Transverse colon (tissue), 3 donors: Measurements from ENCODE around the gene KLHL29.

Source experiments
- EP300 ChIP-seq: sonication (generic); formaldehyde crosslinking; IDR thresholded peaks from one replicate; pipeline ENCODE4 v1.6.1; 2017; ENCODE audit warnings: antibody characterized with exemption, low read depth
- POLR2A ChIP-seq: fragments of 450-650 bp; IDR thresholded peaks from one replicate; pipeline ENCODE4 v1.6.1; 2016; ENCODE audit warnings: antibody characterized with exemption, mild to moderate bottlenecking, moderate library complexity
- TF ChIP-seq, protein P1 (sequence below), 5 experiments: fragments of 200-600 bp in 3 of 5; fragments of 450-650 bp in 2 of 5; sonication (generic) in 3 of 5; IDR thresholded peaks; 1 replicate in 2 of 5; 2 replicates in 3 of 5; pipeline ENCODE4 v1.5.1; 2016 to 2017; ENCODE audit warnings: antibody characterized with exemption in 5 of 5, inconsistent platforms in 3 of 5, mild to moderate bottlenecking in 2 of 5, moderate library complexity in 1 of 5

DNA sequence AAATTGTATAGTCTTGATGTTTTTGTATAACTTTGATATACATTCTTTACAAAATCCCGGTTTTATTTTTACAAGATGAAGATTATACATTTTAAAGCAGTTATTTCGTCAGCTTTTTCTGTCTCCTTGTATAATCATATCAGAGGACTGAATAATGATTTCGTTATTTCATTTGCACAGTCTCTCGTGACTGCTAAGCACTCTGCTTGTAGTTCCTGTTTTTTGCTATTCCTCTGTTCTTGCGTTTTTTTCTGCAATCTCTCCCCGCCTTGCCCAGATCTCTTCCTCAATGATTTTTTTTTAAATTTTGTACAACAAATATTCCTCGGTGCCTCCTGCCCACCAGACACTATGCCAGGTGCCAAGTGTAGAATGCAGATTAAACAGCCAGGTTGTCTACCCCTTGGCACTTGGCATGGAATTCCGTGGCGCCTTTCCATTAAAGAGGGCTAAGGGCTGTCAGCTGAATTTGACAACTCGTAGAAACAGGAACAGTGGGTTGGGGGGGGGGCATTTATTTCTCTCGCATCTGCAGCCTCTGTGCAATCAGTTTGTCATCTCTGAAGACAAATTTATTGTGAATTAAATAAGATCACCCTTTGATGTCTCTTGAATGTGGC is 69.6 kb downstream of the KLHL29 start:
- TF ChIP-seq, protein P1, sequence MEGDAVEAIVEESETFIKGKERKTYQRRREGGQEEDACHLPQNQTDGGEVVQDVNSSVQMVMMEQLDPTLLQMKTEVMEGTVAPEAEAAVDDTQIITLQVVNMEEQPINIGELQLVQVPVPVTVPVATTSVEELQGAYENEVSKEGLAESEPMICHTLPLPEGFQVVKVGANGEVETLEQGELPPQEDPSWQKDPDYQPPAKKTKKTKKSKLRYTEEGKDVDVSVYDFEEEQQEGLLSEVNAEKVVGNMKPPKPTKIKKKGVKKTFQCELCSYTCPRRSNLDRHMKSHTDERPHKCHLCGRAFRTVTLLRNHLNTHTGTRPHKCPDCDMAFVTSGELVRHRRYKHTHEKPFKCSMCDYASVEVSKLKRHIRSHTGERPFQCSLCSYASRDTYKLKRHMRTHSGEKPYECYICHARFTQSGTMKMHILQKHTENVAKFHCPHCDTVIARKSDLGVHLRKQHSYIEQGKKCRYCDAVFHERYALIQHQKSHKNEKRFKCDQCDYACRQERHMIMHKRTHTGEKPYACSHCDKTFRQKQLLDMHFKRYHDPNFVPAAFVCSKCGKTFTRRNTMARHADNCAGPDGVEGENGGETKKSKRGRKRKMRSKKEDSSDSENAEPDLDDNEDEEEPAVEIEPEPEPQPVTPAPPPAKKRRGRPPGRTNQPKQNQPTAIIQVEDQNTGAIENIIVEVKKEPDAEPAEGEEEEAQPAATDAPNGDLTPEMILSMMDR (IDR thresholded peaks at IDR 0.05): no peak
- TF ChIP-seq EP300: no peak
- no peak for TF ChIP-seq POLR2A
